Measurements from ENCODE around the gene SLC1A1.

- TF ChIP-seq EGR1 (IDR thresholded peaks at IDR 0.05) (no peak), EP300 (IDR thresholded peaks at IDR 0.05; ENCODE audit: borderline replicate concordance) (no peak), FOXM1 (IDR thresholded peaks at IDR 0.05; ENCODE audit: borderline replicate concordance, low read depth) (no peak), CREB1 (IDR thresholded peaks at IDR 0.05; ENCODE audit: low read depth) (no peak), USF1 (IDR thresholded peaks at IDR 0.05) (no peak)
- TF ChIP-seq, protein P1, sequence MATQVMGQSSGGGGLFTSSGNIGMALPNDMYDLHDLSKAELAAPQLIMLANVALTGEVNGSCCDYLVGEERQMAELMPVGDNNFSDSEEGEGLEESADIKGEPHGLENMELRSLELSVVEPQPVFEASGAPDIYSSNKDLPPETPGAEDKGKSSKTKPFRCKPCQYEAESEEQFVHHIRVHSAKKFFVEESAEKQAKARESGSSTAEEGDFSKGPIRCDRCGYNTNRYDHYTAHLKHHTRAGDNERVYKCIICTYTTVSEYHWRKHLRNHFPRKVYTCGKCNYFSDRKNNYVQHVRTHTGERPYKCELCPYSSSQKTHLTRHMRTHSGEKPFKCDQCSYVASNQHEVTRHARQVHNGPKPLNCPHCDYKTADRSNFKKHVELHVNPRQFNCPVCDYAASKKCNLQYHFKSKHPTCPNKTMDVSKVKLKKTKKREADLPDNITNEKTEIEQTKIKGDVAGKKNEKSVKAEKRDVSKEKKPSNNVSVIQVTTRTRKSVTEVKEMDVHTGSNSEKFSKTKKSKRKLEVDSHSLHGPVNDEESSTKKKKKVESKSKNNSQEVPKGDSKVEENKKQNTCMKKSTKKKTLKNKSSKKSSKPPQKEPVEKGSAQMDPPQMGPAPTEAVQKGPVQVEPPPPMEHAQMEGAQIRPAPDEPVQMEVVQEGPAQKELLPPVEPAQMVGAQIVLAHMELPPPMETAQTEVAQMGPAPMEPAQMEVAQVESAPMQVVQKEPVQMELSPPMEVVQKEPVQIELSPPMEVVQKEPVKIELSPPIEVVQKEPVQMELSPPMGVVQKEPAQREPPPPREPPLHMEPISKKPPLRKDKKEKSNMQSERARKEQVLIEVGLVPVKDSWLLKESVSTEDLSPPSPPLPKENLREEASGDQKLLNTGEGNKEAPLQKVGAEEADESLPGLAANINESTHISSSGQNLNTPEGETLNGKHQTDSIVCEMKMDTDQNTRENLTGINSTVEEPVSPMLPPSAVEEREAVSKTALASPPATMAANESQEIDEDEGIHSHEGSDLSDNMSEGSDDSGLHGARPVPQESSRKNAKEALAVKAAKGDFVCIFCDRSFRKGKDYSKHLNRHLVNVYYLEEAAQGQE (IDR thresholded peaks at IDR 0.05; ENCODE audit: low read depth), result no peak
- TF ChIP-seq, protein P2, sequence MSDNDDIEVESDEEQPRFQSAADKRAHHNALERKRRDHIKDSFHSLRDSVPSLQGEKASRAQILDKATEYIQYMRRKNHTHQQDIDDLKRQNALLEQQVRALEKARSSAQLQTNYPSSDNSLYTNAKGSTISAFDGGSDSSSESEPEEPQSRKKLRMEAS (IDR thresholded peaks at IDR 0.05), result no peak
These were observed 12.8 kb downstream of the SLC1A1 start for GRCh38 chr9:4503103-4503502.

Data from Ishikawa (cell line).